Body of pancreas (tissue), 4 donors: ENCODE measurements around the gene ZCCHC2. TPM values are rescaled to one million over a fixed set of nuclear protein-coding genes. Genes with fewer than 3 reads are reported as not detected.

Experiments
- ATAC-seq: fragments of 150-250 bp; one replicate; pipeline ENCODE4 v1.9.1; 2016
- DNase-seq, 4 donors: peaks; one replicate each; pipeline ENCODE4 v3.0.0-alpha.2; 2019
- H3K27ac ChIP-seq, 4 donors: fragments of 200-600 bp; sonication (generic); 1 replicate in 3 of 4; 2 replicates in 1 of 4; pipeline versions ENCODE4 v1.5.1 to v1.6.1; 2016 to 2019; ENCODE audit warnings: mild to moderate bottlenecking in 1 of 4, mixed read lengths in 1 of 4, moderate library complexity in 1 of 4
- H3K27me3 ChIP-seq, 2 donors: fragments of 200-600 bp; sonication (generic); one replicate each; pipeline ENCODE4 v1.6.0; 2016; ENCODE audit warnings: mild to moderate bottlenecking in 1 of 2
- H3K36me3 ChIP-seq, 2 donors: fragments of 200-600 bp; sonication (generic); replicated peaks in 1 of 2; 2 replicates each; pipeline ENCODE4 v1.5.1; 2016; ENCODE audit warnings: low read depth in 2 of 2; ENCODE audit not compliant: insufficient read depth in 1 of 2
- H3K4me1 ChIP-seq: fragments of 200-600 bp; sonication (generic); one replicate; pipeline ENCODE4 v1.6.0; 2016
- H3K4me3 ChIP-seq, 2 donors: fragments of 200-600 bp; sonication (generic); 1 replicate in 1 of 2; 2 replicates in 1 of 2; pipeline ENCODE4 v1.5.1; 2016 to 2019
- H3K9me3 ChIP-seq, 3 donors: fragments of 200-600 bp; sonication (generic); 1 replicate in 2 of 3; 2 replicates in 1 of 3; pipeline ENCODE4 v1.5.1; 2016
- POLR2A ChIP-seq, 3 donors: fragments of 450-650 bp; IDR thresholded peaks; one replicate each; pipeline ENCODE4 v1.6.1; 2016; ENCODE audit warnings: antibody characterized with exemption in 3 of 3, mild to moderate bottlenecking in 2 of 3
- WGBS, 2 donors: methylation state at CpG; one replicate each; pipeline ENCODE4 v1.1.5; 2017; 5-methylcytosine and 5-hydroxymethylcytosine counted together
- intact Hi-C: fragments of 100-400 bp; cut with DNase I; formaldehyde crosslinking; loops from one replicate; pipeline ENCODE4 v1.15.1; 2023
- total RNA-seq, 2 donors: library from RNA; depleted of rRNA; stranded (reverse); fragments of >200 nt; gene quantifications; one replicate each; pipeline ENCODE4 v1.1.0, GENCODE V29; 2016
- TF ChIP-seq, protein P1 (sequence below), 7 experiments: fragments of 450-650 bp in 4 of 7; fragments of 200-600 bp in 3 of 7; sonication (generic) in 3 of 7; IDR thresholded peaks; one replicate each; pipeline ENCODE4 v1.5.1; 2016 to 2019; ENCODE audit warnings: antibody characterized with exemption in 7 of 7

ZCCHC2 gene
- total RNA-seq, 2 donors from 2014 or later: 10.4 to 14.2 TPM

DNA sequence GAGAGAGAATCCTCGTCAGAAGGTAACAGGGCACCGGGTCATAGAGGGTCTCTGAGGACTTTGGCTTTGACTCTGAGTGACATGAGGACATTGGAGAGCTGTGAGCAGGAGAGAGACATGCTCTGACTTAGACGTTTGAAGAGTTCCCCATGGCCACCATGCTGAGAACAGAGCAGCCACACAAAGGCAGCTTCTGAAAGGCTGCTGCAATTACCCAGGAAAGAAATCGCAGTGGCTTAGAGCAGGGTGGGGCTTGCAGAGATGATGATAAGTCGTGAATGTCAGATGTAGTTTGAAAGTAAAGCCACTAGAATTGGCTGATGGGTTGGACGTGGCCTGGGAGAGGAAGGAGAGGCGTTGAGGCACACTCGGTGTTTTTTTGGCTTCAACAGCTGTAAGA is 79.0 kb downstream of the ZCCHC2 start:
- WGBS, 2 donors: 64 to 68% methylated on average over 8 of the region's 8 CpGs
- intact Hi-C loops: no loop called here
- H3K27me3 ChIP-seq: no peaks in the 10 kb centered on the region

DNA sequence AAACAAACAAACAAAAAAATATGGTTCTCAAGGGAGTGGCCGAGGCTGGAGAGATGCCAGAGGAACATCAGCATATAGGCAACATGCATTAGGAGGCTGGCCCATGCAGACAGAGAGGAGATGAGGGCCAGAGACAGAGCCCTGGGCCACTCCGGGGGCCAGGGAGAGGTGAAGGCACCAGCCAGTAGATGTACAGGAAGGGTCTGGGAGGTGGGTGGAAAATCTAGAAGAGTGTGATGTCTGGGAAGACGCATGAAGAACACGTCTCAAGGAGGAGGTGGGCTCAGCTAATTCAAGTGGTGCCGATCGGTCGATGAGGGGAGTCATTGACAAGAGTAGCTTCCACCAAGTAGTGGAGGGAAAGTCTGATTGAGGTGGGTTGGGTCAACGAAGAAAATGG is 79.9 kb downstream of the ZCCHC2 start:
- no peaks in the 10 kb centered on the region for H3K36me3 ChIP-seq
- H3K4me1 ChIP-seq: no peaks in the 10 kb centered on the region
- ATAC-seq (no peak), DNase-seq (no peak)
- no peak overlapping the region for H3K27ac ChIP-seq
- intact Hi-C loops: no loop called here
- TF ChIP-seq, protein P1, sequence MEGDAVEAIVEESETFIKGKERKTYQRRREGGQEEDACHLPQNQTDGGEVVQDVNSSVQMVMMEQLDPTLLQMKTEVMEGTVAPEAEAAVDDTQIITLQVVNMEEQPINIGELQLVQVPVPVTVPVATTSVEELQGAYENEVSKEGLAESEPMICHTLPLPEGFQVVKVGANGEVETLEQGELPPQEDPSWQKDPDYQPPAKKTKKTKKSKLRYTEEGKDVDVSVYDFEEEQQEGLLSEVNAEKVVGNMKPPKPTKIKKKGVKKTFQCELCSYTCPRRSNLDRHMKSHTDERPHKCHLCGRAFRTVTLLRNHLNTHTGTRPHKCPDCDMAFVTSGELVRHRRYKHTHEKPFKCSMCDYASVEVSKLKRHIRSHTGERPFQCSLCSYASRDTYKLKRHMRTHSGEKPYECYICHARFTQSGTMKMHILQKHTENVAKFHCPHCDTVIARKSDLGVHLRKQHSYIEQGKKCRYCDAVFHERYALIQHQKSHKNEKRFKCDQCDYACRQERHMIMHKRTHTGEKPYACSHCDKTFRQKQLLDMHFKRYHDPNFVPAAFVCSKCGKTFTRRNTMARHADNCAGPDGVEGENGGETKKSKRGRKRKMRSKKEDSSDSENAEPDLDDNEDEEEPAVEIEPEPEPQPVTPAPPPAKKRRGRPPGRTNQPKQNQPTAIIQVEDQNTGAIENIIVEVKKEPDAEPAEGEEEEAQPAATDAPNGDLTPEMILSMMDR (IDR thresholded peaks at IDR 0.05): no peak
- TF ChIP-seq POLR2A (IDR thresholded peaks at IDR 0.05): no peak
- 81 to 84% methylated on average over 8 of the region's 8 CpGs for WGBS, 2 donors
- no peaks in the 10 kb centered on the region for H3K27me3 ChIP-seq
- H3K4me3 ChIP-seq: no peak overlapping the region
- no peaks in the 10 kb centered on the region for H3K9me3 ChIP-seq

More for the DNA sequence above, 79.0 kb downstream of the ZCCHC2 start:
- DNase-seq: no peak
- ATAC-seq: no peak
- H3K9me3 ChIP-seq: no peaks in the 10 kb centered on the region
- H3K36me3 ChIP-seq: no peaks in the 10 kb centered on the region
- H3K27ac ChIP-seq: no peak overlapping the region
- H3K4me3 ChIP-seq: no peak overlapping the region
- TF ChIP-seq, protein P1 (IDR thresholded peaks at IDR 0.05): no peak
- no peak for TF ChIP-seq POLR2A (IDR thresholded peaks at IDR 0.05)
- H3K4me1 ChIP-seq: peaks cover under 1% of the 10 kb centered on the region

DNA sequence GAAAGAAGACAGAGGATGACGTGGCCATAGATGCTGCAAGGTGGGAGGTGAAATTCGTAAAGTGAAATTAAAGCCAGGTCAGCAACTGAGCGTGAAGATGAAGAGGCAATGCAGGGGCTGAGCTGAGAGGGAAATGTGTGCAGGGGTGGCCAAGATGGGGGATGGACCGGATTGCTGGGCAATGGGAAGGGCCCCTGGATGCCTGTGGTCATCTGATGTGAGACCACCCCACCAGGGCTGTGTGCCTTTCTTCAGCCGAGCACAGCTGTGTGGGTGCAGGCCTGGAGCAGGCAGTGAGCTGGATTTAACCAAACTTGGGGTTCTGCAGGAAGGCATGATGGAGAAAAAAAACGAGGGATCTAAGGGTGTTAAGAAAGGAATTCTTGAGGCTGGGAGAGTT is 80.4 kb downstream of the ZCCHC2 start:
- no peak for ATAC-seq
- intact Hi-C loops: no loop called here
- no peak overlapping the region for H3K4me3 ChIP-seq
- H3K36me3 ChIP-seq: no peaks in the 10 kb centered on the region
- no peak for TF ChIP-seq POLR2A (IDR thresholded peaks at IDR 0.05)
- H3K27me3 ChIP-seq: no peaks in the 10 kb centered on the region
- H3K27ac ChIP-seq: no peak overlapping the region
- WGBS, 2 donors: 47 to 56% methylated on average over 6 of the region's 6 CpGs
- no peak for DNase-seq
- H3K9me3 ChIP-seq: no peaks in the 10 kb centered on the region
- H3K4me1 ChIP-seq: no peaks in the 10 kb centered on the region

DNA sequence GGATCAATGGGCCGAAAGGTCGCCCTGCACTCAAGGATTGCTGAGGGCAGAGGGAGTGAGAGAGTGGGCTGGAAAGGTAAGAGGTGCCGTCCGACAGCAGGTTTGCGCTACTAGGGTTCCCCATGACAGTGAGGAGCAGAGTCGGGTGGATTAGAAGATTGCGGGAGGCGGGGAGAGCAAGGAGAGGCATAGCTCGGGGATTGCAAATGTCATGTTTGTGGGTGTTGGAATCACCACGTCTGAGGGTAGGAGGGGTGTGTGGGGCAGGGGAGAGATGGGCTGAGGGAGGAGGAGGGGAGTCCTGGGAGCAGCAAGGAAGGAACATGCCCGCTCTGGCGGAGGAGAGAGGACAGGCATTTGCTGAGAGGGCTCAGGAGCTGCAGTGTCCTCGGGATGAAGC is 81.2 kb downstream of the ZCCHC2 start:
- no peak for ATAC-seq
- H3K4me1 ChIP-seq: no peaks in the 10 kb centered on the region
- DNase-seq: no peak
- H3K4me3 ChIP-seq: no peak overlapping the region
- TF ChIP-seq, protein P1 (IDR thresholded peaks at IDR 0.05): no peak
- no peak for TF ChIP-seq POLR2A (IDR thresholded peaks at IDR 0.05)
- no peaks in the 10 kb centered on the region for H3K9me3 ChIP-seq
- H3K27me3 ChIP-seq: no peaks in the 10 kb centered on the region
- H3K36me3 ChIP-seq: no peaks in the 10 kb centered on the region
- intact Hi-C loops: no loop called here
- H3K27ac ChIP-seq: no peak overlapping the region
- WGBS, 2 donors: 60 to 67% methylated on average over 13 of the region's 13 CpGs

DNA sequence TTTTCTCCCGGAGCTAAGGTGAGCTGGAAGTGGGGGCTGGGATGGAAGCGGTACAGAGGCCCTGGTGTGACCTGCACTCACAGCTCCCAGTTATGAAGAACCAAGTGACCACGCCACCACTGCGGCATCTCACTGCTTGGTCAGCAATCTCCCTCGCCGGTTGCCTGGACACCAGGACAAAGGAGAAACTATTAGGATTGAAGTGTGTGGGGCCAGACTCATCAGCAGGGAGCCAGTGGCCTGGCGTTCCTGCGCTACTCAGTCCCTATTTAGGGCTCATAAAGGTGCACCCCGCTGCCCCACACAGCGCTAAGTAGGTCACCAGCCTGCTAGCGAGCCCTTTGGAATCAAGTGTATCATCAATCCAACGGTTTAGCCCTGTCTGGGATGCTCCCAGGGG is 82.9 kb downstream of the ZCCHC2 start:
- 62 to 78% methylated on average over 5 to 12 of the region's 12 CpGs for WGBS, 2 donors
- DNase-seq (no peak), ATAC-seq (no peak)
- no peak overlapping the region for H3K27ac ChIP-seq
- peaks cover 2% of the 10 kb centered on the region for H3K4me1 ChIP-seq
- TF ChIP-seq, protein P1 (IDR thresholded peaks at IDR 0.05): no peak
- TF ChIP-seq POLR2A (IDR thresholded peaks at IDR 0.05): no peak
- H3K9me3 ChIP-seq: no peaks in the 10 kb centered on the region
- intact Hi-C loops: no loop called here
- H3K36me3 ChIP-seq: no peaks in the 10 kb centered on the region
- H3K4me3 ChIP-seq: no peak overlapping the region
- no peaks in the 10 kb centered on the region for H3K27me3 ChIP-seq
